HepG2 (cell line): Measurements from ENCODE around the gene NARF. TPM values are rescaled to one million over a fixed set of nuclear protein-coding genes. Genes with fewer than 3 reads are reported as not detected.

Experiments
- ATAC-seq: fragments of 200-7000 bp; cut with Tn5 transposase; 3 replicates; pipeline ENCODE4 v1.9.1; 2020; ENCODE audit warnings: mild to moderate bottlenecking, moderate library complexity
- BruUV-seq: library from RNA; stranded (reverse); fragments of 400-500 nt; replicated peaks from 2 replicates; lab custom pipeline; 2021; lab: Mats Ljungman, UMichigan
- CTCF ChIA-PET: fragments of 300-600 bp; formaldehyde crosslinking; extraction: SDS; loops from one replicate; lab custom pipeline; 2021; ENCODE audit warnings: low total read pairs, inconsistent platforms, low intra/inter-chr PET ratio; lab: Yijun Ruan, JAX
- POLR2A ChIA-PET: fragments of 350-600 bp; sonication (Branson Sonifier 250); formaldehyde crosslinking; loops from one replicate; lab custom pipeline; 2020; ENCODE audit warnings: antibody characterized with exemption, inconsistent platforms; lab: Yijun Ruan, JAX
- DNase-seq: peaks from one replicate; pipeline ENCODE4 v3.0.0-alpha.2; 2015; ENCODE audit warnings: low spot score
- FAIRE-seq: peaks from 3 replicates; lab custom pipeline; 2011; peaks lifted over from hg19 to GRCh38; lab: Jason Lieb, UNC
- H2AFZ ChIP-seq: one replicate; pipeline ENCODE4 v1.6.1; 2011; ENCODE audit warnings: low read length, inconsistent platforms
- H3K27ac ChIP-seq: fragments of 300-600 bp; 3 replicates; pipeline ENCODE4 v1.8.0; 2011; ENCODE audit warnings: mixed run types, mild to moderate bottlenecking, mixed read lengths, low read length, inconsistent platforms; ENCODE audit not compliant: insufficient read depth; ENCODE audit errors: extremely low read length
- H3K27me3 ChIP-seq, 2 experiments: fragments of 200-600 bp in 1 of 2; 2 replicates in 1 of 2; 3 replicates in 1 of 2; pipeline versions ENCODE4 v1.6.0 to v1.8.0; 2011; ENCODE audit warnings: low read length in 2 of 2, mild to moderate bottlenecking in 2 of 2, moderate library complexity in 2 of 2, inconsistent platforms in 1 of 2; ENCODE audit not compliant: insufficient read depth in 2 of 2, control insufficient read depth in 1 of 2
- H3K36me3 ChIP-seq, 2 experiments: fragments of 200-600 bp in 1 of 2; replicated peaks in 1 of 2; 2 replicates in 1 of 2; 3 replicates in 1 of 2; pipeline versions ENCODE4 v1.5.1 to v1.8.0; 2011; ENCODE audit warnings: low read length in 2 of 2, inconsistent platforms in 1 of 2; ENCODE audit not compliant: insufficient read depth in 2 of 2, control insufficient read depth in 1 of 2
- H3K4me1 ChIP-seq: 2 replicates; pipeline ENCODE4 v1.5.1; 2012; ENCODE audit warnings: low read length, inconsistent platforms; ENCODE audit not compliant: insufficient read depth
- H3K4me2 ChIP-seq: 2 replicates; pipeline ENCODE4 v1.6.0; 2011; ENCODE audit warnings: low read depth, low read length, inconsistent platforms
- H3K4me3 ChIP-seq, 3 experiments: fragments of 200-600 bp in 1 of 3; sonication (generic), shearing (Covaris generic) in 1 of 3; replicated peaks in 1 of 3; 2 replicates each; pipeline ENCODE4 v1.5.1; 2011 to 2016; ENCODE audit warnings: low read length in 3 of 3, inconsistent platforms in 2 of 3, low read depth in 2 of 3, mild to moderate bottlenecking in 2 of 3, control low read depth in 1 of 3, mixed read lengths in 1 of 3; ENCODE audit not compliant: insufficient read depth in 1 of 3
- H3K79me2 ChIP-seq: one replicate; pipeline ENCODE4 v1.6.1; 2011; ENCODE audit warnings: low read length, inconsistent platforms; ENCODE audit not compliant: insufficient read depth
- H3K9ac ChIP-seq: 2 replicates; pipeline ENCODE4 v1.6.0; 2011; ENCODE audit warnings: mild to moderate bottlenecking, low read depth, low read length, inconsistent platforms; ENCODE audit not compliant: insufficient read depth
- H3K9me3 ChIP-seq: 2 replicates; pipeline ENCODE4 v1.5.1; 2012; ENCODE audit warnings: mild to moderate bottlenecking, low read length
- H4K20me1 ChIP-seq: 2 replicates; pipeline ENCODE4 v1.6.0; 2011; ENCODE audit warnings: inconsistent platforms, mild to moderate bottlenecking, low read length, moderate library complexity; ENCODE audit not compliant: insufficient read depth
- EED ChIP-seq: sonication (generic); formaldehyde crosslinking; IDR thresholded peaks from 2 replicates; pipeline ENCODE4 v1.5.0; 2020; ENCODE audit warnings: mild to moderate bottlenecking, missing genetic modification reagents
- RAD51 ChIP-seq: fragments of 450-650 bp; IDR thresholded peaks from 2 replicates; pipeline ENCODE4 v1.6.1; 2016; ENCODE audit warnings: borderline replicate concordance
- RARA ChIP-seq: IDR thresholded peaks from 2 replicates; pipeline ENCODE4 v1.6.1; 2016; ENCODE audit warnings: missing genetic modification reagents, missing compliant biosample characterization
- REPIN1 ChIP-seq: sonication (generic); formaldehyde crosslinking; IDR thresholded peaks from 2 replicates; pipeline ENCODE4 v1.8.0; 2022; ENCODE audit warnings: missing genetic modification reagents, low read depth, mild to moderate bottlenecking, borderline replicate concordance
- TOPORS ChIP-seq: sonication (generic); formaldehyde crosslinking; IDR thresholded peaks from 2 replicates; pipeline ENCODE4 v1.8.0; 2023; ENCODE audit warnings: mild to moderate bottlenecking, missing genetic modification reagents
- ZBTB21 ChIP-seq: sonication (generic); formaldehyde crosslinking; IDR thresholded peaks from 2 replicates; pipeline ENCODE4 v1.4.0; 2020; ENCODE audit warnings: missing genetic modification reagents
- ZFP37 ChIP-seq: sonication (generic); formaldehyde crosslinking; IDR thresholded peaks from 2 replicates; pipeline ENCODE4 v1.4.0; 2020; ENCODE audit warnings: missing genetic modification reagents, borderline replicate concordance
- ZNF432 ChIP-seq: sonication (generic); formaldehyde crosslinking; IDR thresholded peaks from 2 replicates; pipeline ENCODE4 v1.5.0; 2020; ENCODE audit warnings: missing genetic modification reagents, mild to moderate bottlenecking, borderline replicate concordance
- ZNF460 ChIP-seq: sonication (generic); formaldehyde crosslinking; IDR thresholded peaks from 2 replicates; pipeline ENCODE4 v1.5.1; 2020; ENCODE audit warnings: missing genetic modification reagents, mild to moderate bottlenecking, borderline replicate concordance
- ZNF558 ChIP-seq: sonication (generic); formaldehyde crosslinking; IDR thresholded peaks from 2 replicates; pipeline ENCODE4 v1.9.0; 2022; ENCODE audit warnings: mild to moderate bottlenecking, missing genetic modification reagents, borderline replicate concordance
- ZNF572 ChIP-seq: sonication (generic); formaldehyde crosslinking; IDR thresholded peaks from 2 replicates; pipeline ENCODE4 v1.5.1; 2020; ENCODE audit warnings: mild to moderate bottlenecking, missing genetic modification reagents
- ZNF674 ChIP-seq: sonication (generic); formaldehyde crosslinking; IDR thresholded peaks from 2 replicates; pipeline ENCODE4 v1.5.0; 2020; ENCODE audit warnings: low read depth, mild to moderate bottlenecking, missing genetic modification reagents
- ZNF740 ChIP-seq: sonication (generic); formaldehyde crosslinking; IDR thresholded peaks from 2 replicates; pipeline ENCODE4 v1.4.0; 2020; ENCODE audit warnings: missing genetic modification reagents
- WGBS: methylation state at CpG from one replicate; pipeline ENCODE4 v1.1.6; 2017; ENCODE audit warnings: low lambda C conversion rate; 5-methylcytosine and 5-hydroxymethylcytosine counted together
- in situ Hi-C: cut with HindIII; loops from 2 replicates; pipeline ENCODE4 v1.10.0; 2017; ENCODE audit warnings: low pct_unique_long_range_greater_than_20kb; ENCODE audit not compliant: extremely low pct_ligation_motif_present
- intact Hi-C: fragments of 100-400 bp; cut with micrococcal nuclease; formaldehyde crosslinking; loops from one replicate; pipeline ENCODE4 v1.10.0; 2022; ENCODE audit not compliant: unreplicated experiment
- polyA plus RNA-seq, 8 experiments: library from polyadenylated mRNA; depleted of rRNA in 3 of 8; stranded (reverse) in 7 of 8; unstranded in 1 of 8; fragments of >200 nt; fragmentation: Illumina TruSeq in 4 of 8; extraction: Trizol in 4 of 8; gene quantifications; 2 replicates each; pipeline versions ENCODE4 v1.2.1 to v1.2.3, GENCODE V29; 2011 to 2016; ENCODE audit warnings: low read depth in 4 of 8, missing spikeins in 1 of 8, mixed read lengths in 1 of 8; ENCODE audit not compliant: insufficient read depth in 1 of 8
- total RNA-seq, 5 experiments: library from RNA; depleted of rRNA; stranded (reverse); fragments of >200 nt; fragmentation: Illumina TruSeq; extraction: Trizol; gene quantifications; 2 replicates each; pipeline ENCODE4 v1.2.3, GENCODE V29; 2016; ENCODE audit warnings: low read depth in 1 of 5
- TF ChIP-seq, protein P1 (sequence below): IDR thresholded peaks from 2 replicates; pipeline ENCODE4 v1.6.1; 2012; ENCODE audit warnings: low read length, improper control_type of control experiment

Gene NARF
- total and polyA plus RNA-seq, 2 of the 13 experiments (the other 11 are each of a cell fraction or from before 2014, with no cell fraction given): 61.1 to 144 TPM

- CTCF ChIA-PET: interaction anchor here (5.0 kb wide), 1 partner anchor 62 kb away, joined by 41 read pairs; no protein-coding TSS in a partner anchor
- FAIRE-seq: no peak
- ATAC-seq: no peak
- in situ Hi-C loops: no loop called here
- Histone ChIP-seq H2AFZ (no peak overlapping the region), H3K4me1 (peaks cover 38% of the 10 kb centered on the region), H3K4me3 (no peak overlapping the region), H3K79me2 (peaks cover 8% of the 10 kb centered on the region), H3K9ac (no peak overlapping the region), H3K4me2 (no peak overlapping the region), H3K27me3 (no peaks in the 10 kb centered on the region; a peak in 1 of 5 replicates), H3K36me3 (peaks cover 2 to 17% of the 10 kb centered on the region in 2 experiments; a peak in 3 of 5 replicates), H4K20me1 (peaks cover 22% of the 10 kb centered on the region; the same call in 1 of the 2 replicates), H3K27ac (no peak overlapping the region), H3K9me3 (no peaks in the 10 kb centered on the region)
- TF ChIP-seq ZNF572 (CRISPR knock-in tag) (no peak), EED (no peak), ZBTB21 (no peak), RAD51 (no peak), ZNF432 (no peak), ZNF460 (CRISPR knock-in tag) (no peak), REPIN1 (no peak), ZNF558 (CRISPR knock-in tag) (no peak), TOPORS (no peak), RARA (CRISPR knock-in tag) (no peak), ZNF674 (CRISPR knock-in tag) (no peak), ZFP37 (CRISPR knock-in tag) (no peak), ZNF740 (no peak)
- TF ChIP-seq, protein P1, sequence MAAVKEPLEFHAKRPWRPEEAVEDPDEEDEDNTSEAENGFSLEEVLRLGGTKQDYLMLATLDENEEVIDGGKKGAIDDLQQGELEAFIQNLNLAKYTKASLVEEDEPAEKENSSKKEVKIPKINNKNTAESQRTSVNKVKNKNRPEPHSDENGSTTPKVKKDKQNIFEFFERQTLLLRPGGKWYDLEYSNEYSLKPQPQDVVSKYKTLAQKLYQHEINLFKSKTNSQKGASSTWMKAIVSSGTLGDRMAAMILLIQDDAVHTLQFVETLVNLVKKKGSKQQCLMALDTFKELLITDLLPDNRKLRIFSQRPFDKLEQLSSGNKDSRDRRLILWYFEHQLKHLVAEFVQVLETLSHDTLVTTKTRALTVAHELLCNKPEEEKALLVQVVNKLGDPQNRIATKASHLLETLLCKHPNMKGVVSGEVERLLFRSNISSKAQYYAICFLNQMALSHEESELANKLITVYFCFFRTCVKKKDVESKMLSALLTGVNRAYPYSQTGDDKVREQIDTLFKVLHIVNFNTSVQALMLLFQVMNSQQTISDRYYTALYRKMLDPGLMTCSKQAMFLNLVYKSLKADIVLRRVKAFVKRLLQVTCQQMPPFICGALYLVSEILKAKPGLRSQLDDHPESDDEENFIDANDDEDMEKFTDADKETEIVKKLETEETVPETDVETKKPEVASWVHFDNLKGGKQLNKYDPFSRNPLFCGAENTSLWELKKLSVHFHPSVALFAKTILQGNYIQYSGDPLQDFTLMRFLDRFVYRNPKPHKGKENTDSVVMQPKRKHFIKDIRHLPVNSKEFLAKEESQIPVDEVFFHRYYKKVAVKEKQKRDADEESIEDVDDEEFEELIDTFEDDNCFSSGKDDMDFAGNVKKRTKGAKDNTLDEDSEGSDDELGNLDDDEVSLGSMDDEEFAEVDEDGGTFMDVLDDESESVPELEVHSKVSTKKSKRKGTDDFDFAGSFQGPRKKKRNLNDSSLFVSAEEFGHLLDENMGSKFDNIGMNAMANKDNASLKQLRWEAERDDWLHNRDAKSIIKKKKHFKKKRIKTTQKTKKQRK: no peak
- no peak for DNase-seq
- BruUV-seq: no TSS peak
- intact Hi-C loops: no loop called here
- POLR2A ChIA-PET: interaction anchor here (1.1 kb wide), 1 partner anchor 123 kb away, joined by 3 read pairs; no protein-coding TSS in a partner anchor
- 96% methylated on average over 26 of the region's 26 CpGs for WGBS
These were observed 43.2 kb upstream of the NARF start for GRCh38 chr17:82415336-82415735.
